ENCODE data around the gene FKBP5. TPM values are rescaled to one million over a fixed set of nuclear protein-coding genes. Genes with fewer than 3 reads are reported as not detected.

Gene FKBP5
- total RNA-seq, 4 donors from 2014 or later: 453 to 676 (median 478) TPM

GRCh38 chr6:35626401-35626800 is 62.3 kb downstream of the FKBP5 start:
- peaks cover 0 to 34% (median 3%) of the 10 kb centered on the region in 3 donors for H3K4me1 ChIP-seq
- 69 to 72% methylated on average over 2 of the region's 2 CpGs for WGBS, 2 donors (ENCODE audit: low coverage in 1 of 2)
- H3K4me3 ChIP-seq: no peak overlapping the region
- H3K9me3 ChIP-seq: no peaks in the 10 kb centered on the region
- no peaks in the 10 kb centered on the region for H3K27me3 ChIP-seq
- peaks cover 13 to 99% of the 10 kb centered on the region in 2 donors for H3K36me3 ChIP-seq
- peak; percentile 3 for TF ChIP-seq POLR2AphosphoS5 (IDR thresholded peaks at IDR 0.05)
- TF ChIP-seq POLR2A (IDR thresholded peaks at IDR 0.05): no peak
- TF ChIP-seq EP300 (IDR thresholded peaks at IDR 0.05): no peak
- no peak for ATAC-seq
- no peak overlapping the region for H3K27ac ChIP-seq

GRCh38 chr6:35624341-35625070 is 64.2 kb downstream of the FKBP5 start:
- H3K4me3 ChIP-seq: no peak overlapping the region
- peaks cover 0 to 27% (median 3%) of the 10 kb centered on the region in 3 donors for H3K4me1 ChIP-seq
- ATAC-seq: no peak
- peaks cover 15 to 99% of the 10 kb centered on the region in 2 donors for H3K36me3 ChIP-seq
- no peaks in the 10 kb centered on the region for H3K27me3 ChIP-seq
- 87 to 94% methylated on average over 8 of the region's 9 CpGs for WGBS, 2 donors (ENCODE audit: low coverage in 1 of 2)
- H3K9me3 ChIP-seq: no peaks in the 10 kb centered on the region
- H3K27ac ChIP-seq: peak overlapping the region in 1 of 4 donors; percentile 39
- no peak for TF ChIP-seq EP300 (IDR thresholded peaks at IDR 0.05)
- TF ChIP-seq CTCF (IDR thresholded peaks at IDR 0.05): no peak
- no peak for TF ChIP-seq POLR2AphosphoS5 (IDR thresholded peaks at IDR 0.05)
- no peak for TF ChIP-seq POLR2A (IDR thresholded peaks at IDR 0.05)

GRCh38 chr6:35622283-35622682 is 66.4 kb downstream of the FKBP5 start:
- WGBS, 2 donors (ENCODE audit: low coverage in 1 of 2): 97 to 100% methylated on average over 2 to 4 of the region's 4 CpGs
- Histone ChIP-seq H3K27me3 (no peaks in the 10 kb centered on the region), H3K27ac (no peak overlapping the region), H3K9me3 (no peaks in the 10 kb centered on the region), H3K36me3 (peaks cover 28 to 99% of the 10 kb centered on the region in 2 donors), H3K4me1 (peaks cover 0 to 21% (median 3%) of the 10 kb centered on the region in 3 donors), H3K4me3 (no peak overlapping the region)
- no peak for ATAC-seq
- TF ChIP-seq POLR2AphosphoS5 (IDR thresholded peaks at IDR 0.05) (no peak), CTCF (IDR thresholded peaks at IDR 0.05) (no peak), POLR2A (IDR thresholded peaks at IDR 0.05) (no peak), EP300 (IDR thresholded peaks at IDR 0.05) (no peak)

- H3K4me3 ChIP-seq: no peak overlapping the region
- 88 to 100% methylated on average over 1 of the region's 1 CpG for WGBS, 2 donors (ENCODE audit: low coverage in 1 of 2)
- peaks cover 28 to 100% of the 10 kb centered on the region in 2 donors for H3K36me3 ChIP-seq
- ATAC-seq: no peak
- H3K27me3 ChIP-seq: no peaks in the 10 kb centered on the region
- H3K9me3 ChIP-seq: no peaks in the 10 kb centered on the region
- no peak for TF ChIP-seq POLR2A (IDR thresholded peaks at IDR 0.05)
- TF ChIP-seq EP300 (IDR thresholded peaks at IDR 0.05): no peak
- TF ChIP-seq POLR2AphosphoS5 (IDR thresholded peaks at IDR 0.05): no peak
- no peak for TF ChIP-seq CTCF (IDR thresholded peaks at IDR 0.05)
- H3K4me1 ChIP-seq: peaks cover 0 to 16% (median 0%) of the 10 kb centered on the region in 3 donors
- H3K27ac ChIP-seq: no peak overlapping the region
These were observed 68.0 kb downstream of the FKBP5 start for GRCh38 chr6:35620706-35621105.

GRCh38 chr6:35613762-35614161 is 75.0 kb downstream of the FKBP5 start:
- Histone ChIP-seq H3K27me3 (no peaks in the 10 kb centered on the region), H3K9me3 (no peaks in the 10 kb centered on the region), H3K4me3 (no peak overlapping the region), H3K27ac (peak overlapping the region in 1 of 4 donors; percentile 21), H3K36me3 (peaks cover 29 to 99% of the 10 kb centered on the region in 2 donors), H3K4me1 (peaks cover 0 to 43% (median 2%) of the 10 kb centered on the region in 3 donors)
- 88 to 93% methylated on average over 1 of the region's 1 CpG for WGBS, 2 donors (ENCODE audit: low coverage in 1 of 2)
- TF ChIP-seq POLR2A (IDR thresholded peaks at IDR 0.05) (no peak), POLR2AphosphoS5 (IDR thresholded peaks at IDR 0.05) (no peak), EP300 (IDR thresholded peaks at IDR 0.05) (no peak), CTCF (IDR thresholded peaks at IDR 0.05) (no peak)
- no peak for ATAC-seq

All from gastroesophageal sphincter (tissue), 4 donors.